H9 (cell line): ENCODE measurements around the gene GADD45A. TPM values are rescaled to one million over a fixed set of nuclear protein-coding genes. Genes with fewer than 3 reads are reported as not detected.

ENCODE experiments used
- DNase-seq: peaks from one replicate; pipeline ENCODE4 v3.0.0-alpha.2; 2017
- H2AFZ ChIP-seq: one replicate; pipeline ENCODE4 v1.6.1; 2013; ENCODE audit warnings: mild to moderate bottlenecking, low read length, control low read depth, moderate library complexity
- H2AK5ac ChIP-seq: 2 replicates; pipeline ENCODE4 v1.6.1; 2013; ENCODE audit warnings: low read length, control low read depth, mixed read lengths; ENCODE audit not compliant: insufficient read length
- H2BK120ac ChIP-seq: one replicate; pipeline ENCODE4 v1.6.1; 2013; ENCODE audit warnings: low read depth, mild to moderate bottlenecking, low read length, control low read depth, inconsistent platforms; ENCODE audit not compliant: poor library complexity, severe bottlenecking
- H2BK12ac ChIP-seq: 2 replicates; pipeline ENCODE4 v1.6.1; 2013; ENCODE audit warnings: low read length, control low read depth, mixed read lengths, low read depth; ENCODE audit not compliant: insufficient read length
- H2BK15ac ChIP-seq: 2 replicates; pipeline ENCODE4 v1.6.1; 2013; ENCODE audit warnings: low read depth, low read length, control low read depth
- H2BK20ac ChIP-seq: one replicate; pipeline ENCODE4 v1.6.1; 2013; ENCODE audit warnings: low read depth, mild to moderate bottlenecking, low read length, control low read depth, inconsistent platforms; ENCODE audit not compliant: poor library complexity, severe bottlenecking
- H2BK5ac ChIP-seq: 2 replicates; pipeline ENCODE4 v1.6.1; 2013; ENCODE audit warnings: low read length, control low read depth, mixed read lengths; ENCODE audit not compliant: insufficient read length
- H3K14ac ChIP-seq: 2 replicates; pipeline ENCODE4 v1.6.1; 2013; ENCODE audit warnings: low read length, control low read depth; ENCODE audit not compliant: insufficient read depth
- H3K18ac ChIP-seq: 2 replicates; pipeline ENCODE4 v1.6.1; 2013; ENCODE audit warnings: low read depth, mild to moderate bottlenecking, mixed read lengths, low read length, control low read depth; ENCODE audit not compliant: insufficient read length
- H3K23ac ChIP-seq: 2 replicates; pipeline ENCODE4 v1.6.1; 2013; ENCODE audit warnings: low read length, control low read depth, mixed read lengths, low read depth; ENCODE audit not compliant: insufficient read length
- H3K23me2 ChIP-seq: 2 replicates; pipeline ENCODE4 v1.6.1; 2013; ENCODE audit warnings: low read depth, mild to moderate bottlenecking, mixed read lengths, low read length, control low read depth; ENCODE audit not compliant: insufficient read length, poor library complexity, severe bottlenecking
- H3K27ac ChIP-seq: 2 replicates; pipeline ENCODE4 v1.5.1; 2013; ENCODE audit warnings: low read length, control low read depth, mixed read lengths, low read depth; ENCODE audit not compliant: insufficient read length
- H3K27me3 ChIP-seq: 2 replicates; pipeline ENCODE4 v1.6.1; 2013; ENCODE audit warnings: low read length, control low read depth, inconsistent platforms; ENCODE audit not compliant: insufficient read depth
- H3K4ac ChIP-seq: 2 replicates; pipeline ENCODE4 v1.6.1; 2013; ENCODE audit warnings: low read depth, mild to moderate bottlenecking, control low read depth, inconsistent platforms, low read length, moderate library complexity
- H3K4me1 ChIP-seq: 2 replicates; pipeline ENCODE4 v1.6.1; 2013; ENCODE audit warnings: low read length, control low read depth, inconsistent platforms; ENCODE audit not compliant: insufficient read depth
- H3K4me2 ChIP-seq: 2 replicates; pipeline ENCODE4 v1.6.1; 2013; ENCODE audit warnings: low read length, control low read depth, mixed read lengths; ENCODE audit not compliant: insufficient read length, insufficient read depth
- H3K56ac ChIP-seq: 2 replicates; pipeline ENCODE4 v1.6.1; 2013; ENCODE audit warnings: low read depth, mild to moderate bottlenecking, mixed read lengths, low read length, control low read depth; ENCODE audit not compliant: insufficient read length
- H3K79me1 ChIP-seq: 2 replicates; pipeline ENCODE4 v1.6.1; 2013; ENCODE audit warnings: low read depth, mild to moderate bottlenecking, moderate library complexity, low read length, control low read depth, inconsistent platforms; ENCODE audit not compliant: insufficient read depth, poor library complexity, severe bottlenecking
- H3K79me2 ChIP-seq: 2 replicates; pipeline ENCODE4 v1.6.1; 2013; ENCODE audit warnings: low read length, control low read depth, inconsistent platforms; ENCODE audit not compliant: insufficient read depth
- H3K9ac ChIP-seq: 2 replicates; pipeline ENCODE4 v1.6.1; 2013; ENCODE audit warnings: low read length, control low read depth, mixed read lengths; ENCODE audit not compliant: insufficient read length; ENCODE audit errors: extremely low read depth
- H3K9me3 ChIP-seq: one replicate; pipeline ENCODE4 v1.6.1; 2013; ENCODE audit warnings: low read depth, low read length, inconsistent platforms; ENCODE audit not compliant: control insufficient read depth
- H3T11ph ChIP-seq: one replicate; pipeline ENCODE4 v1.6.1; 2013; ENCODE audit warnings: mild to moderate bottlenecking, low read length, control low read depth, inconsistent platforms
- H4K20me1 ChIP-seq: one replicate; pipeline ENCODE4 v1.6.1; 2013; ENCODE audit not compliant: control insufficient read depth, insufficient read length, insufficient read depth
- H4K5ac ChIP-seq: 2 replicates; pipeline ENCODE4 v1.6.1; 2013; ENCODE audit warnings: low read depth, mild to moderate bottlenecking, mixed read lengths, low read length, control low read depth; ENCODE audit not compliant: insufficient read length
- H4K8ac ChIP-seq: replicated peaks from 2 replicates; pipeline ENCODE4 v1.6.1; 2013; ENCODE audit warnings: low read length, control low read depth, mixed read lengths, low read depth; ENCODE audit not compliant: insufficient read length
- H4K91ac ChIP-seq: 2 replicates; pipeline ENCODE4 v1.6.1; 2013; ENCODE audit warnings: low read depth, mild to moderate bottlenecking, moderate library complexity, mixed read lengths, low read length, control low read depth; ENCODE audit not compliant: insufficient read length
- H3K27ac Mint-ChIP-seq, 3 experiments: 2 replicates in 2 of 3; 3 replicates in 1 of 3; pipeline ENCODE4 v1.8.0; 2020 to 2021; ENCODE audit warnings: mixed read lengths in 3 of 3, mild to moderate bottlenecking in 1 of 3, moderate library complexity in 1 of 3
- H3K27me3 Mint-ChIP-seq: 2 replicates; pipeline ENCODE4 v1.8.0; 2021; ENCODE audit warnings: low read depth, mild to moderate bottlenecking, moderate library complexity, mixed read lengths
- H3K36me3 Mint-ChIP-seq, 3 experiments: 2 replicates in 2 of 3; 3 replicates in 1 of 3; pipeline ENCODE4 v1.8.0; 2020 to 2021; ENCODE audit warnings: low read depth in 3 of 3, mixed read lengths in 3 of 3; ENCODE audit not compliant: insufficient read depth in 1 of 3
- H3K4me1 Mint-ChIP-seq, 2 experiments: 2 replicates each; pipeline ENCODE4 v1.8.0; 2020; ENCODE audit warnings: mixed read lengths in 2 of 2
- H3K4me3 Mint-ChIP-seq, 2 experiments: 2 replicates in 1 of 2; 3 replicates in 1 of 2; pipeline ENCODE4 v1.8.0; 2020 to 2021; ENCODE audit warnings: mild to moderate bottlenecking in 2 of 2, mixed read lengths in 2 of 2, moderate library complexity in 1 of 2
- H3K9me3 Mint-ChIP-seq, 2 experiments: 2 replicates in 1 of 2; 3 replicates in 1 of 2; pipeline ENCODE4 v1.8.0; 2020; ENCODE audit warnings: mild to moderate bottlenecking in 2 of 2, mixed read lengths in 2 of 2, moderate library complexity in 1 of 2
- CTCF ChIP-seq: fragments of 200-600 bp; sonication (generic); conservative IDR thresholded peaks from 3 replicates; pipeline ENCODE4 v1.8.0; 2021; ENCODE audit warnings: antibody characterized with exemption, mild to moderate bottlenecking
- WGBS: extraction: QIAGEN DNeasy Blood & Tissue Kit; methylation state at CpG from one replicate; pipeline ENCODE4 v1.1.7; 2013; ENCODE audit warnings: missing lambda C conversion rate, low lambda C conversion rate, mixed read lengths; ENCODE audit not compliant: insufficient read length; ENCODE audit errors: extremely low coverage; 5-methylcytosine and 5-hydroxymethylcytosine counted together
- total RNA-seq: library from RNA; stranded (reverse); gene quantifications from 2 replicates; pipeline ENCODE4 v1.2.1, GENCODE V29; 2021

GADD45A gene
- total RNA-seq, 1 experiment from 2014 or later: 22.8 TPM

- Mint-ChIP-seq H3K36me3 (peaks cover 3 to 18% (median 11%) of the 10 kb centered on the region in 3 experiments), H3K9me3 (no peaks in the 10 kb centered on the region; a peak in 1 of 5 replicates), H3K27ac (peak overlapping the region; percentile 59 to 96 (median 78); a peak in 5 of 7 replicates), H3K27me3 (no peaks in the 10 kb centered on the region), H3K4me3 (peak overlapping the region; percentile 89 to 92), H3K4me1 (peaks cover 26 to 30% of the 10 kb centered on the region in 2 experiments)
- no peak overlapping the region for H2AFZ ChIP-seq
- H3T11ph ChIP-seq: no peak overlapping the region
- no peak overlapping the region for H2AK5ac ChIP-seq
- no peak overlapping the region for H4K91ac ChIP-seq
- no peak overlapping the region for H2BK20ac ChIP-seq
- H3K56ac ChIP-seq: no peak overlapping the region
- DNase-seq: peak; percentile 58
- H3K27ac ChIP-seq: no peak overlapping the region
- WGBS: no CpG with 5 or more reads among the region's 43 CpGs
- H4K5ac ChIP-seq: no peak overlapping the region
- H2BK5ac ChIP-seq: no peak overlapping the region
- H4K8ac ChIP-seq: no peak overlapping the region
- H3K4me1 ChIP-seq: peaks cover 6% of the 10 kb centered on the region; the same call in 1 of the 2 replicates
- H3K14ac ChIP-seq: peak overlapping the region; percentile 82; the same call in 1 of the 2 replicates
- H3K9ac ChIP-seq: peak overlapping the region; percentile 64
- H3K79me1 ChIP-seq: no peaks in the 10 kb centered on the region
- H2BK12ac ChIP-seq: no peak overlapping the region
- H3K23ac ChIP-seq: no peak overlapping the region
- H4K20me1 ChIP-seq: no peaks in the 10 kb centered on the region
- H2BK15ac ChIP-seq: no peak overlapping the region
- TF ChIP-seq CTCF: no peak
- H3K4ac ChIP-seq: no peak overlapping the region
- peak overlapping the region; percentile 73 for H3K18ac ChIP-seq
- no peak overlapping the region for H2BK120ac ChIP-seq
- no peaks in the 10 kb centered on the region for H3K27me3 ChIP-seq
- no peaks in the 10 kb centered on the region for H3K79me2 ChIP-seq
- peak overlapping the region; percentile 87 for H3K4me2 ChIP-seq
- no peaks in the 10 kb centered on the region for H3K9me3 ChIP-seq
- peaks cover 5% of the 10 kb centered on the region for H3K23me2 ChIP-seq
Observed at GRCh38 chr1:67686267-67687197, 1.5 kb downstream of the GADD45A start.
